ENCODE results near the gene SRCAP.

SRCAP gene

GRCh38 chr16:30737794-30738648, 39.0 kb downstream of the SRCAP start:
- no peak for FAIRE-seq

DNA sequence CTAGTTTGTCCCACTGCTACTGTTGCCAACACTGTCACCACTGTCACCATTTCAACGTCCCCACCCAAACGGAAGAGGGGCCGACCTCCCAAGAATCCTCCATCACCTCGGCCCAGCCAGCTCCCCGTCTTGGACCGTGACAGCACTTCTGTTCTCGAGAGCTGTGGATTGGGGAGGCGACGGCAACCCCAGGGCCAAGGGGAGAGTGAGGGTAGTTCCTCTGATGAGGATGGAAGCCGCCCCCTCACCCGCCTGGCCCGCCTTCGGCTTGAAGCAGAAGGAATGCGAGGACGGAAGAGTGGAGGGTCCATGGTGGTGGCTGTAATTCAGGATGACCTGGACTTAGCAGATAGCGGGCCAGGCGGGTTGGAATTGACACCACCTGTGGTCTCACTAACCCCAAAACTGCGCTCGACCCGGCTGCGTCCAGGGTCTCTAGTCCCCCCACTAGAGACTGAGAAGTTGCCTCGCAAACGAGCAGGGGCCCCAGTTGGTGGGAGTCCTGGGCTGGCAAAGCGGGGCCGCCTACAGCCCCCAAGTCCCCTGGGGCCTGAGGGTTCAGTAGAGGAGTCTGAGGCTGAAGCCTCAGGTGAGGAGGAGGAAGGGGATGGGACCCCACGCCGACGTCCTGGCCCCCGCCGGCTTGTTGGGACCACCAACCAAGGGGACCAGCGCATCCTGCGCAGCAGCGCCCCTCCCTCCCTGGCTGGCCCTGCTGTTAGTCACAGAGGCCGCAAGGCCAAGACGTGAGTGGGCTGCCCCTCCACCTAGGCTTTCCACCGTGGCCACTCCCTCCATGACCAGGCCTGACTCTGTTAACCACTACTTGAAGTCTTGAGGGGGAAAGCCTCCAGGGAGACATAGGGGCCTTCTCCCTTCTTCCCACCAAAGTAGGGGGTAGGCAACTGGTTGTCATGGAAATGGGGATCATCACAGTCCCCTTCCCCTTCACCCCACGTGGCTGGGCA, 40.3 kb downstream of the SRCAP start:
- FAIRE-seq = no peak

- no peak for FAIRE-seq
These were observed 41.6 kb downstream of the SRCAP start for GRCh38 chr16:30740364-30741251.

- no peak for FAIRE-seq
These were observed 42.5 kb downstream of the SRCAP start for GRCh38 chr16:30741461-30741914.

GRCh38 chr16:30743716-30744115, 44.7 kb downstream of the SRCAP start:
- FAIRE-seq = no peak

- FAIRE-seq = no peak
These were observed 45.2 kb downstream of the SRCAP start for GRCh38 chr16:30744183-30744582.

DNA sequence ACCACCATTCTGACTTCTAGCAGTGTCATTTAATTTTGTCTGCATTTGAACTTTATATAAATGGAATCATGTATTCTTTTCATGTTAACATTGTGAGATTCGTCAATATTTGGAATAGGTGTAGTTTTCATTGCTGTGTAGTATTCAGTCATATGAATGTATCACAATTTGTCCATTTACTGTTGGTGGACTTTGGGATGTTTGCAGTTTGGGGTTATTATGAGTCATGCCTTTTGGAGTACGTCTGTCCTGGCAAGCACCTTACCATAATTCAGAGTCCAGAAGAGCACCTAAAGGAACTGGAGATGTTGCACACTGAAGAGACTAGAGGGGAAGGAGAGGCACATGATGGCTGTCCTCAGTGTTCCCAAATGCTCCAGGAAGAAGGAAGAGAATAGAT, 46.1 kb downstream of the SRCAP start:
- FAIRE-seq = no peak

DNA sequence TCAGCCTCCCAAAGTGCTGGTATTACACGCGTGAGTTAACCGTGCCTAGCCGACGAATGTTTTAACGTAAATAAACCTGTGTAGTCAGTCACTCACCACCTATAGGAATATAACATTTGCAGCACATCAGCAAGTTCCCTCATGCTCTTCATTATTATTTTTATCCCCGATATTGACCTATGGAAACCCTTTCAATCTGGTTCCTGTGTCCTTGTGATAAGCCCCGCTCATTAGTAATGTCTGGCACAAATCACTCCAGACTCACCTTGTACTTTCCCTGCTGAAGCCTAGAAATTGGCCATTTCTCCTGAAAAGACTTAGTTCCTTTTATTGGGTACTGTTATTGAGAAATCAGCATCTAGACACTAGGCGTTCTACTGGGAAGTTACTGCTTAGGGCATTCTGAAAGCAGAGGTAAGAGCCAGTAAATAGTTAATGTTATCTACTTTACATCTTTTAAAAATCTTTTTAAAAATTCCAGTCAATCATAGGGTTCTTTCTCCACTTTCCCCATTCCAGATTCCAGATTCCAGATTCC, 47.7 kb downstream of the SRCAP start:
- no peak for FAIRE-seq

DNA sequence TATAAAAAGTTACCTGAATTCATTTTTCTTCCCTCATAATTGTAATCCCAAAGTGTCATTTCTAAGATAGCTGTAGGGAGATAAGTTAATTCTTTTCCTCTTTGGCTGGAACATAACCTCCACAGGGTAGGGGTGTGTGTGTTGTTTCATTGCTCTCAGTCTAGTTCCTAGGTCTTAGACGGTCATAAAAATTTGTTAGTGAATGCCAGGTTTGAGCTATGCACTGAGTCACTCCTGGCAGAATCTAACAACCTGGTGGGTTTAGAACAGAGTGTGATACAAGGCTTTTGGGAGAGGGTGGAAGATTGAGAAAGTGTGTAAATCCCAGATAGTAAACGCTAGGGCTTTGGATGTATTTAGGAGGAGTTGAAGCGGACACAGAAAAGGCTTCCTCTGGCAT, 48.4 kb downstream of the SRCAP start:
- no peak for FAIRE-seq

GRCh38 chr16:30747799-30748633, 49.0 kb downstream of the SRCAP start, which contains the start of gene PHKG2:
PHKG2 (plus strand) TSS chr16:30748425; CDS start chr16:30748821, 396 bp downstream.
- peak; percentile 91 for FAIRE-seq

- no peak for FAIRE-seq
These were observed 49.9 kb downstream of the SRCAP start for GRCh38 chr16:30748634-30749445.

- FAIRE-seq = no peak
These were observed 51.2 kb downstream of the SRCAP start for GRCh38 chr16:30750201-30750600.

GRCh38 chr16:30750876-30751465, 52.0 kb downstream of the SRCAP start:
- no peak for FAIRE-seq

- FAIRE-seq = no peak
These were observed 54.6 kb downstream of the SRCAP start for GRCh38 chr16:30753596-30753995.

- no peak for FAIRE-seq
These were observed 57.2 kb downstream of the SRCAP start for GRCh38 chr16:30755955-30756780.

- no peak for FAIRE-seq
These were observed 57.8 kb downstream of the SRCAP start for GRCh38 chr16:30756781-30757100.

DNA sequence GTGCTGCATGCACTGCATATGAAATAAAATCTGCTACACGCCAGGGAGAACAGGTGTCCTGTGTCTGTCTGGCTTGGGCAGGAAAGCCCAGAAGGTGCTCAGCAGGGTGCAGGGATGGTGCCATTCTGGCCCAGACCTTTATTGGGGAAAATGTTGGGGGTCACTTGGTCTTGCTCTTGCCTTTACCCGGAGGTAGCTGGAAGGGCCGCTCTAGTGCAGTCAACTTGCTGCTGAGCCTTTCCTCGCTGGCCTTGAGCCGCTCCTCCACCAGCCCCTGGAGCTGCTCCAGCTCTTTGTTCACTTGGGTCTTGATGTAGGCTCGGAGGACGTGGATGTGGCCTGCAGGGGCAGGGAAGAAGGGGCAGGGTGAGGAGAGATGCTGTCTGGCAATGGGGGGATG, 58.3 kb downstream of the SRCAP start:
- FAIRE-seq = no peak

- FAIRE-seq = no peak
These were observed 60.1 kb downstream of the SRCAP start for GRCh38 chr16:30758988-30759491.

- FAIRE-seq = no peak
These were observed 61.1 kb downstream of the SRCAP start for GRCh38 chr16:30760001-30760559.
